Measurements from ENCODE around the gene PCDHGA6. TPM values are rescaled to one million over a fixed set of nuclear protein-coding genes. Genes with fewer than 3 reads are reported as not detected.
"Not testable (repeated sequence)": the region's sequence is repeated elsewhere in the genome, so short reads cannot be mapped to it uniquely, and the experiment has no call there.

Gene PCDHGA6
- total RNA-seq, 4 donors from 2014 or later: 3.3 to 7.3 (median 5.3) TPM

- H3K4me3 ChIP-seq: peak within 1 kb of the TSS; percentile 30
- TF ChIP-seq CTCF (IDR thresholded peaks at IDR 0.05) (peak in 1 of 2 donors; percentile 23), EP300 (IDR thresholded peaks at IDR 0.05) (no peak)
- peaks cover 5% of the 10 kb centered on the region for H3K27me3 ChIP-seq
- H3K36me3 ChIP-seq: no peaks in the 10 kb centered on the region
- peaks cover 63% of the 10 kb centered on the region for H3K9me3 ChIP-seq
- 14% methylated on average over 23 of the region's 27 CpGs for whole genome bisulfite sequencing
- no peak for DNase-seq (ENCODE audit: low spot score in 2 of 2)
- no peaks in the 10 kb centered on the region for H3K4me1 ChIP-seq
- no peak within 1 kb of the TSS for H3K27ac ChIP-seq
These were observed 29.0 kb downstream of the PCDHGA6 start, which contains the start of gene PCDHGA9 for GRCh38 chr5:141402553-141403243. PCDHGA9 (plus strand) TSS chr5:141402778; CDS start chr5:141402953, 175 bp downstream.

- TF ChIP-seq POLR2A (IDR thresholded peaks at IDR 0.05) (no peak), POLR2AphosphoS5 (IDR thresholded peaks at IDR 0.05) (no peak), CTCF (IDR thresholded peaks at IDR 0.05) (no peak), EP300 (IDR thresholded peaks at IDR 0.05) (no peak)
- no peak for DNase-seq (ENCODE audit: low spot score in 2 of 2)
- Histone ChIP-seq H3K9me3 (peaks cover 62% of the 10 kb centered on the region), H3K27ac (no peak overlapping the region), H3K4me3 (peak overlapping the region; percentile 30), H3K36me3 (no peaks in the 10 kb centered on the region), H3K27me3 (peaks cover 5% of the 10 kb centered on the region), H3K4me1 (no peaks in the 10 kb centered on the region)
- 20% methylated on average over 21 of the region's 22 CpGs for WGBS
These were observed 29.7 kb downstream of the PCDHGA6 start for GRCh38 chr5:141403387-141403786.

GRCh38 chr5:141407790-141408505 is 34.3 kb downstream of the PCDHGA6 start, which contains the start of gene PCDHGB6:
PCDHGB6 (plus strand) TSS chr5:141408021; CDS start chr5:141408203, 182 bp downstream.
- H3K27me3 ChIP-seq; H3K36me3 ChIP-seq; DNase-seq (ENCODE audit: low spot score in 2 of 2); H3K4me1 ChIP-seq; H3K27ac ChIP-seq: not testable (repeated sequence)
- WGBS: 17% methylated on average over 34 of the region's 51 CpGs
- Histone ChIP-seq H3K4me3 (peak within 1 kb of the TSS; percentile 37), H3K9me3 (peaks cover 52% of the 10 kb centered on the region)
- TF ChIP-seq CTCF (IDR thresholded peaks at IDR 0.05): peak; percentile 7 to 51

- no peak overlapping the region for H3K4me3 ChIP-seq
- no peak overlapping the region for H3K27ac ChIP-seq
- WGBS: 34% methylated on average over 23 of the region's 64 CpGs
- no peaks in the 10 kb centered on the region for H3K36me3 ChIP-seq
- no peak for DNase-seq (ENCODE audit: low spot score in 2 of 2)
- peaks cover 58% of the 10 kb centered on the region for H3K9me3 ChIP-seq
- TF ChIP-seq POLR2A (IDR thresholded peaks at IDR 0.05) (no peak), POLR2AphosphoS5 (IDR thresholded peaks at IDR 0.05) (no peak), EP300 (IDR thresholded peaks at IDR 0.05) (no peak), CTCF (IDR thresholded peaks at IDR 0.05) (no peak)
- H3K4me1 ChIP-seq: no peaks in the 10 kb centered on the region
- peaks cover 3% of the 10 kb centered on the region for H3K27me3 ChIP-seq
These were observed 36.1 kb downstream of the PCDHGA6 start for GRCh38 chr5:141409598-141410306.

GRCh38 chr5:141411575-141411974 is 37.9 kb downstream of the PCDHGA6 start:
- Histone ChIP-seq H3K4me1 (no peaks in the 10 kb centered on the region), H3K9me3 (peaks cover 49% of the 10 kb centered on the region), H3K27ac (no peak overlapping the region), H3K4me3 (no peak overlapping the region), H3K27me3 (peaks cover 3% of the 10 kb centered on the region), H3K36me3 (no peaks in the 10 kb centered on the region)
- no peak for DNase-seq (ENCODE audit: low spot score in 2 of 2)
- TF ChIP-seq CTCF (IDR thresholded peaks at IDR 0.05) (no peak), POLR2A (IDR thresholded peaks at IDR 0.05) (no peak), EP300 (IDR thresholded peaks at IDR 0.05) (no peak), POLR2AphosphoS5 (IDR thresholded peaks at IDR 0.05) (no peak)
- WGBS: 81% methylated on average over 3 of the region's 3 CpGs

Data from suprapubic skin (tissue), 4 donors.